Peyer's patch (tissue), 4 donors: ENCODE results near the gene ANKLE2. TPM values are rescaled to one million over a fixed set of nuclear protein-coding genes. Genes with fewer than 3 reads are reported as not detected.

Source experiments
- DNase-seq, 3 donors: peaks; one replicate each; pipeline ENCODE4 v3.0.0-alpha.2; 2017 to 2019
- H3K27ac ChIP-seq, 4 donors: fragments of 200-600 bp; sonication (generic); one replicate each; pipeline ENCODE4 v1.5.1; 2016 to 2019
- H3K27me3 ChIP-seq, 2 donors: fragments of 200-600 bp; sonication (generic); one replicate each; pipeline ENCODE4 v1.5.1; 2019
- H3K36me3 ChIP-seq, 3 donors: fragments of 200-600 bp; sonication (generic); one replicate each; pipeline ENCODE4 v1.5.1; 2016 to 2019
- H3K4me1 ChIP-seq, 4 donors: fragments of 200-600 bp; sonication (generic); one replicate each; pipeline ENCODE4 v1.5.1; 2016 to 2019
- H3K4me3 ChIP-seq, 4 donors: fragments of 200-600 bp; sonication (generic); 1 replicate in 3 of 4; 2 replicates in 1 of 4; pipeline ENCODE4 v1.5.1; 2016 to 2019; ENCODE audit warnings: mild to moderate bottlenecking in 1 of 4
- H3K9me3 ChIP-seq, 4 donors: fragments of 200-600 bp; sonication (generic); one replicate each; pipeline ENCODE4 v1.5.1; 2016 to 2019; ENCODE audit warnings: mild to moderate bottlenecking in 1 of 4
- POLR2A ChIP-seq, 2 donors: fragments of 450-650 bp; IDR thresholded peaks; one replicate each; pipeline ENCODE4 v1.5.1; 2017; ENCODE audit warnings: antibody characterized with exemption in 2 of 2, mild to moderate bottlenecking in 2 of 2, moderate library complexity in 2 of 2
- total RNA-seq, 4 donors: library from RNA; depleted of rRNA; stranded (reverse); fragments of >200 nt; gene quantifications; one replicate each; pipeline ENCODE4 v1.1.0, GENCODE V29; 2016
- TF ChIP-seq, protein P1 (sequence below), 6 experiments: fragments of 450-650 bp in 4 of 6; fragments of 200-600 bp in 2 of 6; sonication (generic) in 1 of 6; IDR thresholded peaks; one replicate each; pipeline ENCODE4 v1.5.1; 2017 to 2019; ENCODE audit warnings: antibody characterized with exemption in 6 of 6, mild to moderate bottlenecking in 3 of 6, moderate library complexity in 1 of 6

The ANKLE2 gene
- total RNA-seq, 4 donors from 2014 or later = 69.0 to 286 (median 133) TPM

- Histone ChIP-seq H3K27ac (peak overlapping the region in 2 of 4 donors; percentile 32 to 82), H3K4me1 (peaks cover 0 to 4% (median 1%) of the 10 kb centered on the region in 4 donors), H3K27me3 (no peaks in the 10 kb centered on the region), H3K36me3 (peaks cover 0 to 87% (median 0%) of the 10 kb centered on the region in 3 donors), H3K9me3 (no peaks in the 10 kb centered on the region), H3K4me3 (no peak overlapping the region)
- TF ChIP-seq, protein P1, sequence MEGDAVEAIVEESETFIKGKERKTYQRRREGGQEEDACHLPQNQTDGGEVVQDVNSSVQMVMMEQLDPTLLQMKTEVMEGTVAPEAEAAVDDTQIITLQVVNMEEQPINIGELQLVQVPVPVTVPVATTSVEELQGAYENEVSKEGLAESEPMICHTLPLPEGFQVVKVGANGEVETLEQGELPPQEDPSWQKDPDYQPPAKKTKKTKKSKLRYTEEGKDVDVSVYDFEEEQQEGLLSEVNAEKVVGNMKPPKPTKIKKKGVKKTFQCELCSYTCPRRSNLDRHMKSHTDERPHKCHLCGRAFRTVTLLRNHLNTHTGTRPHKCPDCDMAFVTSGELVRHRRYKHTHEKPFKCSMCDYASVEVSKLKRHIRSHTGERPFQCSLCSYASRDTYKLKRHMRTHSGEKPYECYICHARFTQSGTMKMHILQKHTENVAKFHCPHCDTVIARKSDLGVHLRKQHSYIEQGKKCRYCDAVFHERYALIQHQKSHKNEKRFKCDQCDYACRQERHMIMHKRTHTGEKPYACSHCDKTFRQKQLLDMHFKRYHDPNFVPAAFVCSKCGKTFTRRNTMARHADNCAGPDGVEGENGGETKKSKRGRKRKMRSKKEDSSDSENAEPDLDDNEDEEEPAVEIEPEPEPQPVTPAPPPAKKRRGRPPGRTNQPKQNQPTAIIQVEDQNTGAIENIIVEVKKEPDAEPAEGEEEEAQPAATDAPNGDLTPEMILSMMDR (IDR thresholded peaks at IDR 0.05) = no peak
- no peak for TF ChIP-seq POLR2A (IDR thresholded peaks at IDR 0.05)
- no peak for DNase-seq
Measured at GRCh38 chr12:132773077-132773955, 11.7 kb upstream of the ANKLE2 start.

DNA sequence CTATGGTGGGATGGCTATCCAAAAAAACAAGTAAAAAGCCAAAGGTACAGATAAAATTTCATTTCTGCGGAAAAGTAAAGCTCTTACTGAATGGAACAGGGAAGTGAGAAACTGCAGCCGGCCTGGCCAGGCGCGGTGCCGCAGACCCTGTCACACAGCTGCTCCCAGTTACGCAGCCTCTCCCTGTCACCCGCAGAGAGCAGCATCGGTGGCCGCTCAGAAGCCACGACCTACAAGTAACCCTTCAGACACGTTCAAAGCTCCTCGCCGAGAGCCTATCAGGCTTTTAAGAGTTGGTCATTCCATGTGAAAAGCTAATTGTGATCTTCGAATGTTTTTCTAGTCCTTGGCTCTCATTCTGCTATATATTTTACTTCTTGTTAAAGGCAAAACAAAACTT, 11.0 kb upstream of the ANKLE2 start:
- TF ChIP-seq, protein P1 (IDR thresholded peaks at IDR 0.05) = no peak
- no peak for TF ChIP-seq POLR2A (IDR thresholded peaks at IDR 0.05)
- H3K27ac ChIP-seq = peak overlapping the region in 2 of 4 donors; percentile 71 to 82
- peaks cover 0 to 7% (median 2%) of the 10 kb centered on the region in 4 donors for H3K4me1 ChIP-seq
- no peaks in the 10 kb centered on the region for H3K27me3 ChIP-seq
- H3K4me3 ChIP-seq = no peak overlapping the region
- H3K9me3 ChIP-seq = no peaks in the 10 kb centered on the region
- peak in 2 of 3 donors; percentile 82 to 85 for DNase-seq
- H3K36me3 ChIP-seq = peaks cover 0 to 80% (median 0%) of the 10 kb centered on the region in 3 donors

- Histone ChIP-seq H3K4me3 (no peak overlapping the region), H3K27me3 (no peaks in the 10 kb centered on the region), H3K27ac (peak overlapping the region; percentile 27 to 82 (median 67)), H3K4me1 (peaks cover 0 to 7% (median 0%) of the 10 kb centered on the region in 4 donors), H3K36me3 (peaks cover 0 to 67% (median 0%) of the 10 kb centered on the region in 3 donors), H3K9me3 (no peaks in the 10 kb centered on the region)
- TF ChIP-seq, protein P1 (IDR thresholded peaks at IDR 0.05) = no peak
- no peak for TF ChIP-seq POLR2A (IDR thresholded peaks at IDR 0.05)
- peak in 2 of 3 donors; percentile 89 for DNase-seq
Measured at GRCh38 chr12:132771126-132771838, 9.7 kb upstream of the ANKLE2 start.

DNA sequence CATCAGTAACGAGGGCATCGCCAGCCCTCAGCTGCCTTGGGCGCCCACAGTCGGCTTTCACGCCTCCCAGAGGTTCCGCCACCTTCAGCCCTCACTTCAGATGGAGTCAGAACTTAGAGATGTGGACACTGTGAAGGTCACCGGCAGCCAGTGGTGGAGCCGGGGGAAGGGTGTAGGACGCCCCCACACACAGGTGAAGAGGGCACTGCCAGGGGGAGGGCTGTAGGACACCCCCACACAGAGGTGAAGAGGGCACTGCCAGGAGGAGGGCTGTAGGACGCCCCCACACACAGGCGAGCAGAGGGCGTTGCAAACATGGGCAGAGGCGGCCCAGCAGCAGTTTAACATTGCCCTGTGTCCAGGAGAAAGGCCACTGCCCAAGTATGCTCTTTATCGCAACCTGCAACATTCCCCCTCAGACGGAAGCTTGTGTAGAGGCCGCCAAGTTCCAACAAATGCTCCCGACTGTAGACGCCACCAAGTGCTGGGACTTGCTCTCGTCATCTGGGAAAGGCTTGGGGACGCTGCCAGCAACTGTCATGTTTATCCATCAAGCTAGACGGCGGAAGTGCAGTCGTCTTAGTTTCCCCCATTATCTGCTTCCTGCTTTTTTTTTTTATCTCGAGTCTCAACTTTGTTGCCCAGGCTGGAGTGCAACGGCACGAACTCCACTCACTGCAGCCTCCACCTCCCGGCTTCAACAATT, 4.9 kb upstream of the ANKLE2 start:
- peak overlapping the region in 2 of 4 donors; percentile 6 to 49 for H3K27ac ChIP-seq
- H3K27me3 ChIP-seq = no peaks in the 10 kb centered on the region
- DNase-seq = peak in 1 of 3 donors; percentile 55
- no peak overlapping the region for H3K4me3 ChIP-seq
- H3K4me1 ChIP-seq = peaks cover 0 to 5% (median 0%) of the 10 kb centered on the region in 4 donors
- no peaks in the 10 kb centered on the region for H3K9me3 ChIP-seq
- TF ChIP-seq, protein P1 (IDR thresholded peaks at IDR 0.05) = no peak
- TF ChIP-seq POLR2A (IDR thresholded peaks at IDR 0.05) = no peak
- peaks cover 0 to 19% (median 0%) of the 10 kb centered on the region in 3 donors for H3K36me3 ChIP-seq

DNA sequence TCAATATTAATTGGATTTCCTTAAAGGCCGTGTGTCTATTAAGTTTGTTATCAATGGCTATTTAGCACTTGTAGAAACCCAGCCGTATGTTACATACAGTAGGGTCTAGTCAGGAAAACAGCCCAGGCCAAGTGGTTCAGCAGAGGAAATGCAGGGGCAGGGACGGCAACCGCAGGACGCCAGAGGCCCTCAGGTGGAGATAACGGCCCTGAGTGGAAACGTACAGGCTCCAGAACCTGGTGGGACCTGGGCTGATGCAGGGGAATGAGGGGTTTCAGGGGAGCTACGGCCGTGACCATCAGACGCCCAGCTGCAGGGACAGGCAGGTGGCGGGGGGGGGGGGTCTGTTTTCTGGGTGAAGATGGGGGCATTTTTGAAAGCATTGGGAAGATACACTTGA, 3.7 kb upstream of the ANKLE2 start:
- Histone ChIP-seq H3K4me3 (no peak overlapping the region), H3K36me3 (peaks cover 0 to 8% (median 0%) of the 10 kb centered on the region in 3 donors), H3K4me1 (peaks cover 0 to 7% (median 4%) of the 10 kb centered on the region in 4 donors), H3K27me3 (no peaks in the 10 kb centered on the region), H3K9me3 (no peaks in the 10 kb centered on the region), H3K27ac (no peak overlapping the region)
- TF ChIP-seq, protein P1 (IDR thresholded peaks at IDR 0.05) = no peak
- no peak for TF ChIP-seq POLR2A (IDR thresholded peaks at IDR 0.05)
- DNase-seq = no peak
